Endodermal cell (in vitro differentiated cells): ENCODE results near the gene RBM5. TPM values are rescaled to one million over a fixed set of nuclear protein-coding genes. Genes with fewer than 3 reads are reported as not detected.

ENCODE experiments used
- DNase-seq: peaks from one replicate; pipeline ENCODE4 v3.0.0-alpha.2; 2017
- H3K27ac ChIP-seq: 2 replicates; pipeline ENCODE4 v1.5.1; 2013; ENCODE audit warnings: mild to moderate bottlenecking, low read depth, low read length, moderate library complexity
- H3K27me3 ChIP-seq: 2 replicates; pipeline ENCODE4 v1.6.1; 2013; ENCODE audit warnings: mild to moderate bottlenecking, low read length, moderate library complexity; ENCODE audit not compliant: insufficient read depth, control insufficient read depth, poor library complexity, severe bottlenecking
- H3K36me3 ChIP-seq: 2 replicates; pipeline ENCODE4 v1.7.0; 2013; ENCODE audit warnings: mild to moderate bottlenecking, low read length, moderate library complexity; ENCODE audit not compliant: control insufficient read depth, insufficient read depth
- H3K4me1 ChIP-seq: one replicate; pipeline ENCODE4 v1.7.0; 2013; ENCODE audit warnings: low read length; ENCODE audit not compliant: control insufficient read depth, insufficient read depth
- H3K4me3 ChIP-seq: 2 replicates; pipeline ENCODE4 v1.5.1; 2013; ENCODE audit warnings: mild to moderate bottlenecking, low read length, moderate library complexity
- H3K9ac ChIP-seq: 2 replicates; pipeline ENCODE4 v1.6.1; 2013; ENCODE audit warnings: mild to moderate bottlenecking, low read length, moderate library complexity; ENCODE audit not compliant: poor library complexity, severe bottlenecking; ENCODE audit errors: extremely low read depth
- H3K9me3 ChIP-seq: 2 replicates; pipeline ENCODE4 v1.6.1; 2013; ENCODE audit warnings: mild to moderate bottlenecking, low read length, moderate library complexity; ENCODE audit not compliant: control insufficient read depth
- H3K27ac Mint-ChIP-seq: 2 replicates; pipeline ENCODE4 v1.8.0; 2020; ENCODE audit warnings: mixed read lengths
- H3K27me3 Mint-ChIP-seq: 2 replicates; pipeline ENCODE4 v1.8.0; 2021; ENCODE audit warnings: mild to moderate bottlenecking, mixed read lengths; ENCODE audit not compliant: insufficient read depth
- H3K36me3 Mint-ChIP-seq: 2 replicates; pipeline ENCODE4 v1.8.0; 2020; ENCODE audit warnings: low read depth, mixed read lengths
- H3K4me1 Mint-ChIP-seq: 2 replicates; pipeline ENCODE4 v1.8.0; 2020; ENCODE audit warnings: mixed read lengths
- H3K4me3 Mint-ChIP-seq: 2 replicates; pipeline ENCODE4 v1.8.0; 2020; ENCODE audit warnings: mild to moderate bottlenecking, moderate library complexity, mixed read lengths
- H3K9me3 Mint-ChIP-seq: 2 replicates; pipeline ENCODE4 v1.8.0; 2020; ENCODE audit warnings: mild to moderate bottlenecking, mixed read lengths
- CTCF ChIP-seq: fragments of 200-600 bp; sonication (generic); conservative IDR thresholded peaks from 2 replicates; pipeline ENCODE4 v1.5.0; 2021; ENCODE audit warnings: antibody characterized with exemption, mild to moderate bottlenecking
- WGBS, 2 experiments: methylation state at CpG; one replicate each; pipeline versions ENCODE4 v1.1.5 to v1.1.7; 2013; ENCODE audit warnings: missing lambda C conversion rate in 2 of 2, mixed read lengths in 1 of 2; ENCODE audit not compliant: insufficient coverage in 1 of 2, insufficient read length in 1 of 2; 5-methylcytosine and 5-hydroxymethylcytosine counted together
- total RNA-seq, 2 donors: library from RNA; stranded (reverse); fragmentation: NEBNext Ultra II Directional in 1 of 2; extraction: Animal tissue kit (Norgen Biotek cat#: 25700) in 1 of 2; gene quantifications; 2 replicates in 1 of 2; 3 replicates in 1 of 2; pipeline ENCODE4 v1.2.1, GENCODE V29; 2021

The RBM5 gene
- total RNA-seq, 2 donors from 2014 or later = 153 to 166 TPM

- H3K27me3 Mint-ChIP-seq = no peaks in the 10 kb centered on the region
- H3K4me3 ChIP-seq = no peak overlapping the region
- H3K36me3 ChIP-seq = no peaks in the 10 kb centered on the region
- 67 to 87% methylated on average over 1 to 3 of the region's 3 CpGs for WGBS, 2 experiments
- peak; percentile 76 for DNase-seq
- H3K9me3 ChIP-seq = no peaks in the 10 kb centered on the region
- no peak overlapping the region for H3K9ac ChIP-seq
- H3K36me3 Mint-ChIP-seq = no peaks in the 10 kb centered on the region
- peaks cover 11% of the 10 kb centered on the region for H3K4me1 Mint-ChIP-seq
- H3K9me3 Mint-ChIP-seq = no peaks in the 10 kb centered on the region
- no peak overlapping the region for H3K27ac ChIP-seq
- no peaks in the 10 kb centered on the region for H3K27me3 ChIP-seq
- peaks cover 2% of the 10 kb centered on the region for H3K4me1 ChIP-seq
- H3K27ac Mint-ChIP-seq = no peak overlapping the region
- H3K4me3 Mint-ChIP-seq = no peak overlapping the region
- peak; percentile 65 for TF ChIP-seq CTCF
Measured at GRCh38 chr3:50146316-50146901, 57.7 kb downstream of the RBM5 start.

- DNase-seq = no peak
- no peak for TF ChIP-seq CTCF
- Histone ChIP-seq H3K9ac (no peak overlapping the region), H3K4me1 (peaks cover 2% of the 10 kb centered on the region), H3K4me3 (no peak overlapping the region), H3K27me3 (no peaks in the 10 kb centered on the region), H3K36me3 (no peaks in the 10 kb centered on the region), H3K9me3 (no peaks in the 10 kb centered on the region), H3K27ac (no peak overlapping the region)
- no peak overlapping the region for H3K27ac Mint-ChIP-seq
- H3K27me3 Mint-ChIP-seq = no peaks in the 10 kb centered on the region
- 93 to 96% methylated on average over 5 to 7 of the region's 7 CpGs for WGBS, 2 experiments
- no peak overlapping the region for H3K4me3 Mint-ChIP-seq
- H3K36me3 Mint-ChIP-seq = no peaks in the 10 kb centered on the region
- peaks cover 11% of the 10 kb centered on the region for H3K4me1 Mint-ChIP-seq
- H3K9me3 Mint-ChIP-seq = no peaks in the 10 kb centered on the region
Measured at GRCh38 chr3:50147016-50147415, 58.3 kb downstream of the RBM5 start.

GRCh38 chr3:50147447-50147846, 58.7 kb downstream of the RBM5 start:
- Histone ChIP-seq H3K27me3 (no peaks in the 10 kb centered on the region), H3K27ac (no peak overlapping the region), H3K4me3 (no peak overlapping the region), H3K9me3 (no peaks in the 10 kb centered on the region), H3K36me3 (no peaks in the 10 kb centered on the region), H3K4me1 (peaks cover 2% of the 10 kb centered on the region), H3K9ac (no peak overlapping the region)
- Mint-ChIP-seq H3K36me3 (no peaks in the 10 kb centered on the region), H3K27me3 (no peaks in the 10 kb centered on the region), H3K27ac (no peak overlapping the region), H3K4me1 (peaks cover 11% of the 10 kb centered on the region), H3K4me3 (no peak overlapping the region), H3K9me3 (no peaks in the 10 kb centered on the region)
- no peak for TF ChIP-seq CTCF
- no peak for DNase-seq
- 63 to 97% methylated on average over 1 to 2 of the region's 2 CpGs for WGBS, 2 experiments
